WTC11 (cell line): ENCODE results near the gene APOLD1. TPM values are rescaled to one million over a fixed set of nuclear protein-coding genes. Genes with fewer than 3 reads are reported as not detected.

ENCODE experiments used
- ATAC-seq: fragments of 200-7000 bp; cut with Tn5 transposase; 2 replicates; pipeline ENCODE4 v1.10.0; 2021; ENCODE audit warnings: mild to moderate bottlenecking, moderate library complexity
- CTCF ChIA-PET: fragments of 300-600 bp; sonication (Branson Sonifier 250); formaldehyde crosslinking; loops from one replicate; lab custom pipeline; 2021; ENCODE audit warnings: antibody characterized with exemption; lab: Charles Lee
- POLR2A ChIA-PET: fragments of 350-600 bp; sonication (Branson Sonifier 250); formaldehyde crosslinking; loops from one replicate; lab custom pipeline; 2021; ENCODE audit warnings: antibody characterized with exemption; lab: Charles Lee
- DNase-seq: peaks from one replicate; pipeline ENCODE4 v3.0.0; 2021; ENCODE audit warnings: low spot score
- H3K27ac Mint-ChIP-seq: 2 replicates; pipeline ENCODE4 v1.8.0; 2021; ENCODE audit warnings: mixed read lengths
- H3K27me3 Mint-ChIP-seq: 2 replicates; pipeline ENCODE4 v1.8.0; 2021; ENCODE audit warnings: low read depth, mild to moderate bottlenecking, moderate library complexity, mixed read lengths
- H3K36me3 Mint-ChIP-seq: 2 replicates; pipeline ENCODE4 v1.8.0; 2021; ENCODE audit warnings: mixed read lengths
- H3K4me1 Mint-ChIP-seq: 2 replicates; pipeline ENCODE4 v1.8.0; 2022; ENCODE audit warnings: mixed read lengths
- H3K4me3 Mint-ChIP-seq: 2 replicates; pipeline ENCODE4 v1.8.0; 2021; ENCODE audit warnings: mild to moderate bottlenecking, moderate library complexity, mixed read lengths
- H3K9me3 Mint-ChIP-seq: 2 replicates; pipeline ENCODE4 v1.8.0; 2021; ENCODE audit warnings: mixed read lengths
- AFF4 ChIP-seq: sonication (generic); formaldehyde crosslinking; IDR thresholded peaks from 2 replicates; pipeline ENCODE4 v1.8.1; 2023; ENCODE audit warnings: mild to moderate bottlenecking, missing genetic modification reagents, borderline replicate concordance
- E2F4 ChIP-seq: sonication (generic); formaldehyde crosslinking; IDR thresholded peaks from 2 replicates; pipeline ENCODE4 v1.8.1; 2022; ENCODE audit warnings: low read depth, mild to moderate bottlenecking, moderate library complexity, missing genetic modification reagents, borderline replicate concordance
- E2F5 ChIP-seq: sonication (generic); formaldehyde crosslinking; IDR thresholded peaks from 2 replicates; pipeline ENCODE4 v1.8.1; 2022; ENCODE audit warnings: mild to moderate bottlenecking, moderate library complexity, missing genetic modification reagents
- ESRRA ChIP-seq: sonication (generic); formaldehyde crosslinking; IDR thresholded peaks from 2 replicates; pipeline ENCODE4 v1.8.1; 2022; ENCODE audit warnings: mild to moderate bottlenecking, missing genetic modification reagents, borderline replicate concordance
- ETV6 ChIP-seq: sonication (generic); formaldehyde crosslinking; IDR thresholded peaks from 2 replicates; pipeline ENCODE4 v1.8.1; 2022; ENCODE audit warnings: mild to moderate bottlenecking, missing genetic modification reagents
- FOXP1 ChIP-seq: sonication (generic); formaldehyde crosslinking; IDR thresholded peaks from 2 replicates; pipeline ENCODE4 v1.8.0; 2022; ENCODE audit warnings: missing genetic modification reagents, mild to moderate bottlenecking, moderate library complexity, borderline replicate concordance
- FOXP4 ChIP-seq: sonication (generic); formaldehyde crosslinking; IDR thresholded peaks from 2 replicates; pipeline ENCODE4 v1.8.0; 2022; ENCODE audit warnings: mild to moderate bottlenecking, missing genetic modification reagents
- GRHL2 ChIP-seq: fragments of 250-450 bp; sonication (Bioruptor Pico); IDR thresholded peaks from 2 replicates; pipeline ENCODE4 v1.8.0; 2022; ENCODE audit warnings: mild to moderate bottlenecking, moderate library complexity; ENCODE audit not compliant: insufficient replicate concordance, severe bottlenecking
- IRF2 ChIP-seq: sonication (generic); formaldehyde crosslinking; IDR thresholded peaks from 2 replicates; pipeline ENCODE4 v1.8.0; 2022; ENCODE audit warnings: low read depth, missing genetic modification reagents, borderline replicate concordance
- JUN ChIP-seq: sonication (generic); formaldehyde crosslinking; IDR thresholded peaks from 2 replicates; pipeline ENCODE4 v1.8.0; 2023; ENCODE audit warnings: mild to moderate bottlenecking, missing genetic modification reagents
- MAX ChIP-seq: sonication (generic); formaldehyde crosslinking; IDR thresholded peaks from 2 replicates; pipeline ENCODE4 v1.8.0; 2022; ENCODE audit warnings: mild to moderate bottlenecking, missing genetic modification reagents
- MXD4 ChIP-seq: fragments of 250-450 bp; sonication (Bioruptor Pico); IDR thresholded peaks from 2 replicates; pipeline ENCODE4 v1.8.0; 2021; ENCODE audit warnings: mild to moderate bottlenecking, moderate library complexity, borderline replicate concordance
- NR3C1 ChIP-seq: sonication (generic); formaldehyde crosslinking; conservative IDR thresholded peaks from 2 replicates; pipeline ENCODE4 v1.8.1; 2023; ENCODE audit warnings: low read depth, mild to moderate bottlenecking, missing genetic modification reagents
- SOX15 ChIP-seq: fragments of 250-450 bp; sonication (Bioruptor Pico); IDR thresholded peaks from 2 replicates; pipeline ENCODE4 v1.9.0; 2021; ENCODE audit warnings: mild to moderate bottlenecking
- ZNF281 ChIP-seq: sonication (generic); formaldehyde crosslinking; IDR thresholded peaks from 2 replicates; pipeline ENCODE4 v1.8.0; 2023; ENCODE audit warnings: mild to moderate bottlenecking, missing genetic modification reagents
- ZNF317 ChIP-seq: sonication (generic); formaldehyde crosslinking; IDR thresholded peaks from 2 replicates; pipeline ENCODE4 v1.8.1; 2023; ENCODE audit warnings: low read depth, mild to moderate bottlenecking, moderate library complexity, missing genetic modification reagents, borderline replicate concordance
- ZNF423 ChIP-seq: fragments of 250-450 bp; sonication (Bioruptor Pico); IDR thresholded peaks from 2 replicates; pipeline ENCODE4 v2.1.2; 2022; ENCODE audit warnings: mild to moderate bottlenecking, moderate library complexity
- ZNF532 ChIP-seq: fragments of 250-450 bp; sonication (Bioruptor Pico); IDR thresholded peaks from 2 replicates; pipeline ENCODE4 v1.9.0; 2021; ENCODE audit warnings: mild to moderate bottlenecking, borderline replicate concordance
- total RNA-seq: library from RNA; stranded (reverse); gene quantifications from 3 replicates; pipeline ENCODE4 v1.2.3, GENCODE V29; 2021

Gene APOLD1
- total RNA-seq, 1 experiment from 2014 or later = 0.44 TPM

- peaks cover 29% of the 10 kb centered on the region for H3K4me1 Mint-ChIP-seq
- H3K27ac Mint-ChIP-seq = no peak overlapping the region
- ATAC-seq = no peak
- peaks cover 32% of the 10 kb centered on the region for H3K36me3 Mint-ChIP-seq
- H3K27me3 Mint-ChIP-seq = no peaks in the 10 kb centered on the region
- DNase-seq = no peak
- H3K4me3 Mint-ChIP-seq = no peak overlapping the region
- no peaks in the 10 kb centered on the region for H3K9me3 Mint-ChIP-seq
- no peak for TF ChIP-seq MXD4 (CRISPR knock-in tag)
- no peak for TF ChIP-seq ZNF532 (CRISPR knock-in tag)
- TF ChIP-seq AFF4 (CRISPR knock-in tag) = no peak
- TF ChIP-seq FOXP1 (CRISPR knock-in tag) = no peak
- TF ChIP-seq NR3C1 (CRISPR knock-in tag) = no peak
- no peak for TF ChIP-seq ETV6 (CRISPR knock-in tag)
- no peak for TF ChIP-seq ZNF281 (CRISPR knock-in tag)
- TF ChIP-seq JUN = no peak
- TF ChIP-seq ESRRA (CRISPR knock-in tag) = no peak
- TF ChIP-seq GRHL2 (CRISPR knock-in tag) = no peak
- TF ChIP-seq E2F5 (CRISPR knock-in tag) = no peak
- TF ChIP-seq ZNF317 (CRISPR knock-in tag) = no peak
- no peak for TF ChIP-seq MAX
- TF ChIP-seq E2F4 (CRISPR knock-in tag) = no peak
- TF ChIP-seq IRF2 (CRISPR knock-in tag) = no peak
- TF ChIP-seq FOXP4 (CRISPR knock-in tag) = no peak
- TF ChIP-seq ZNF423 (CRISPR knock-in tag) = no peak
- TF ChIP-seq SOX15 (CRISPR knock-in tag) = no peak
- TF ChIP-seq, all 79 proteins: peak for 0
- ChIA-PET CTCF (interaction anchor here (0.6 to 1.6 kb wide), 14 partner anchors 9 to 102 kb away, joined by 3 to 6 read pairs (median 4); no protein-coding TSS in a partner anchor), POLR2A (no interaction called here)
Measured at GRCh38 chr12:12812174-12812573, 26.7 kb downstream of the APOLD1 start.
